OCI-M1 (cell line): Measurements from ENCODE around the gene ANTXR2.

Source experiments
- DNase-seq: peaks from one replicate; lab custom pipeline; 2025; lab: John Stamatoyannopoulos, UW

The ANTXR2 gene

DNA sequence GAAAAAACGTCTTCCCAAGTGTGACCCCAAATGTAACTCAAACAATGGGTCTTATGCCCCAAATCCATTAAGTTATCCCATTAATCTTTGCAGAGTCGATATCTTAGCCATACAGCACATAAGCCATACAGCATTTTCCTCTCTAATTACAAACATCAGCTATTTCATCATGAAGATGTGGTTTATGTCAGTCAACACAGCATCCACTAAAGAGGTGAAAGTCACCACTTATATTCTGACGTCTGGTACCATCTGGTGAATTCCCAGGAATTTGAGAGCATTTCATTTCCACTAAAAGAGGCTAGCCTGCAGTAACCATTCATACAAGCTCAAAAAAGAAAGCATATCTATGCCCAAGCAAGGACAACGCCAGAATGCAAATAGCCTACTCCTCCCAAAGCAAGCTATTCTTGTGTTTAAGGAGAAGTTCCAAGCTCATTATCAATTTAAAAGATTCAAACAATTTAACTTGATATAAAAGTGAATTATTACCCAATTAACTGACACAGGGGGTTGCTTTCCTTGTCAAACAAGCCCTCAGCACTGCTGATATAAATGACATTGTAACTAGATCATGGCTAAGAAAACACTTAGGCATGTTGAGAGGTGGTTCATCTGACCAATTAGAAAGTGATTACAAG, 203.3 kb downstream of the ANTXR2 start:
- no peak for DNase-seq

DNA sequence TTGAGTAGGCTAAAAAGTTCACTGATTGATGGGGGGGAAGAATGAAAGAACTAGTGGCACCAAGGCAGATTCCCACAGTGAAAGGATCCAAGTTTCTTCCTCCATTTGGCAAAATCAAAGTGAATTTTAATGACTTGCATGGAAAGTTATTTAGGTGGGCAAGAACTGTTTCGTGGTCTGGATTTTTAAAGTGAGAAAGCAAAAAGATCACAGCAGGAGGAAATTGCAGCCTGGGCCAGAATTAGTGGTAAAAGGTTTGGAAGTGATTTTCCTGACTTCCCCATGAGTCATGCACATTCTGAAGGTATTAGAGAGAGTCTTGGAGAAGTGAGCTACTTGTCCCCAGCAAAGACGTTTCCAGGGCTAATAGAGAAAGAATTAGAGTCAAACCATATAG, 207.8 kb downstream of the ANTXR2 start:
- DNase-seq, result no peak

DNA sequence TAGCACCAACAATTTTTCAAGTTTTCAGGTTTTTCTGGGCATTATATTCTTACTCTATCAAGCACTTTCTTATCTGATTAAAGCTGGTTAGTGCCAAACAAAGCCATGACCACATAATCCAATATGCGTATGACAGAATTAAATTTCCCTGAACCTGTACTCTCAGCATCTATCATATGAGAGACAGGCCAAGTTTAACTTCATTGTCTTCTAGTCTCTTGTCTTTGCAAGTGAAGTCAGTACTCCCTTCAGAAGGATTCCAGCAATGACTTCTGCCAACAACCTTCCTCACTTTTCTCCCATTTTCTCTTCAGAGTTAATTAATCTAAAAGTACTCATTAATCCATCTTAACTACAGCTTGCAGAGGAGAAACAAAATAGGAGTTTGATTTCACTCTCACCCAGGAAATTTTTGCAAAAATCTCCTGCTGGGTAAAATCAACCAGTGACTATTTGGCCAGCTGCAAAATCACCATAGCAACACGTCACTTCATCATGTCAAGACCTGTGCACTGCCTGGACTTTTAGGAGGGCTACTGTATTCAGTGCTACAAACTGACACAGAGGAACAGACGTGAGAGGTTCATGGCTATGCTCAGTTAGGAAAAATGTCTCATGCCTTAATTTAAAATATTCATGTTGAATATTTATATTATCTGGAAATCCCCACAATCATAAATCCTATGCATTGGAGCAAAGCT, 208.4 kb downstream of the ANTXR2 start:
- DNase-seq, result no peak

DNA sequence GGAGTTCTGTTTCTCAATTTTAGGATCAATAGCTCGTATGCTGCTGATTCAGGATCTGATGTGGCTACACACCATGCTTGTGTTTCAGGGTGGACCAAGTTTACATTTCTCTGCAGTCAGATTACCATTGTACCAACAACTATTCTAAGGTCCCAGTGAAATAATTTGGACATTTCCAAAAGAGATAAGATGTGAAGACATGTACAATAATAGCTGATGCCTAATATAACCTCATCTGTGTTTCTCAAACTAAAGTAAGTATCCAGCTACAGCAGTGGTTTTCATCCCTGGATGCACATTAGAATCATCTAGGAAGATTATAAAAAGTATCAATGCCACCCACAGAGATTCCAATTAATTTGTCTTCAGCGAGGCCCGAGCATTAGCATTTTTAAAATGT, 209.7 kb downstream of the ANTXR2 start:
- no peak for DNase-seq

DNA sequence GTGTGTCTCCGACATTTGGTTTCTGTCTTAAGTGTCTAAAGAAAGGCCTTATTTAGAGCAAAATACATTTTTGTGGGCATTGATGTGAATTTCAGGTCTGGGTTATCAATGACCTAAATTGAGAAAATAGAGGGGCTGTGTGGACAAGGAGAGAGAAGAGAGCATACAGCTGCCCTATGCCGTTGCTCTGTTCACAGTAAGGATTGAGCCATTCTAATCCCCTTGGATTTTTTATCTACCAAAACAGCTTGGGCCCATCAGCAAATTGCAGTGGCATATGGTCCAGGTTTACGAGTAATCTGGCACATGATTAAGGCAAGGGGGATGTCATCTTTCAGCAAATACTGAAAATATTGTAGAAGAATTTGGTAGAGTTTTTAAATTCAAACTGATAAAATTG, 210.2 kb downstream of the ANTXR2 start:
- peak; percentile 10 for DNase-seq

DNA sequence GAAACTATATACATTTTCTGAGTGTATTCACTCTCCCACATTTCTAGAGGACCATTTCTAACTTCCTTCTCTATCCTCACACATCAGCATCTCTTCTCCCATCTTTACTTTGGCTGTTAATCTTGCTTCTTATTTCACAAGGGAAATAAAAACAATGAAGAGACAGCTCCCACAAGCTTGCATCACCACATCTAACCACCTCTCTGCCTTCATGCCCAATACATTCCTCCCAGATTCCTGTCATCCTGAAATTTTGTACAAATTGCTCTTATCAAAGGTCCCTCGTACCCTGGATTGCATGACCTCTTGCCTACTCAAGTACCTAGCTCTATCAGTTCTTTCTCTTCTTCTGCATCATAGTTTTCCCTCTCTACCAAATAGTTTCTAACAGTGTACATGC, 215.2 kb downstream of the ANTXR2 start:
- no peak for DNase-seq

DNA sequence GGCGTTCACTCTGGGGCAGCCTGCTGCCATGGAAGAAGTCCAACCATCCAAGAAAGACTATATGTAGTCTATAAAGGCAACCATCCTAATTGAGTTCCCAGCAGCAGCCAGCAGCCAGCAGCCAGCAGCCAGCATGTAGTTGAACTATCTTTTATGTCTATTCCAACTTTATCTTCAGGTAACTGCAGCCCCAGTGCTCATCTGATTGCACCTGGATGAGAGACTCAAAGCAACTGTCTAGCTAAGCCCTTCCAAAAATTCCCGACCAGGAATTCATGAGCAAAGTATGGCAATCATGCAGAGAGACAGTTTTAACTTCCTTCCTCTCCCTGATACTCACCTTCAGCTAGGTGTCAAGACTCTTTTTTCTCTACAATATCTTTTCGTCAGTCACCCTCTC, 216.8 kb downstream of the ANTXR2 start:
- DNase-seq, result no peak

DNA sequence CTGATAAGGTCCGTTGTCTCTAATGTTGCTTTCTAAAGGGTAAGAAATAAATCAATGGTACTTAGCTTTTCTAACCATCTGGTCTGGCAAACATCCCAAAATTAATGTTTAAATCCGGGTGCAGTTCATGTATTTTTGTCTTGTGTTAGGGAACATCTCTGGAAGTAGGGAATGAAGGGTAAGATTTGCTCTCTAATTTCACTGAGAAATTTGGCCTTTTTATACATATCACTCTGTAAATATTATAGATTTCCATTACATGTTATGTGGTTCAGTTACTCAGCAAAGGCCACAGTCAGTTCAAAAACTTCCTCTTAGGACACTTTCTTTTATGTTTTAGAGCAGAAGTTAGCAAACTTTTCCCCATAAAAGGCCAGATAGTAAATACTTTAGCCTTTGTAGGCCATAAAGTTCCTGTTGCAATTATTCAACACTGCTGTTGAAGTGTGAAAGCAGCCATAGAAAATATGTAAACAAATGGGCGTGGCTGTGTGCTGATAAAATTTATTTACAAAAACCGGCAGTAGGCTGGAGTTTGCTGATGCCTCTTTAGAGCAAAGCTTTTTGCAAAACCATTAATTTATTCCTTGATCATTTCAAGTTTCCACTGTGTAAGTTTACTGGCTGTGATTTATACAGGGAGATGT, 218.1 kb downstream of the ANTXR2 start:
- DNase-seq, result peak; percentile 22

DNA sequence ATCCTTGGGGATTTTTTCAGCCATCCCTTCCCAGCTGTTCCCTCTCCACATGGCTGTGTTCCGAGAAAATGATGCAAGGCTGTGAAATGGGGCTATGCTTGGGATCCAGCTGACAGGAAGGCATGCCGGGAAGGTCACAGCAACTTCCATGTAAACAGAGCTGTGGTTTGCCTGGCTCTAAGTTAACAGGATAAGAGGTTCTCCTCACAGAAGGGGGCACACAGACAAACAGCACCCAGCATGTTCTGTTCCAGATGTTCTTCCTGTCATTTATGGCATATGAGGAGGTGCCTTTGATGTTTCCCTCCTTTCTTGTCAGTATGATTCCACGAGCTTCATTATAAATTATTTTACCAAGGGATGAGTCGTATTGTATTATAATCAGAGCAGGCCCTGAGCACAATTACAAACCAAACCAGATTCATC, 220.7 kb downstream of the ANTXR2 start:
- DNase-seq, result peak; percentile 40

DNA sequence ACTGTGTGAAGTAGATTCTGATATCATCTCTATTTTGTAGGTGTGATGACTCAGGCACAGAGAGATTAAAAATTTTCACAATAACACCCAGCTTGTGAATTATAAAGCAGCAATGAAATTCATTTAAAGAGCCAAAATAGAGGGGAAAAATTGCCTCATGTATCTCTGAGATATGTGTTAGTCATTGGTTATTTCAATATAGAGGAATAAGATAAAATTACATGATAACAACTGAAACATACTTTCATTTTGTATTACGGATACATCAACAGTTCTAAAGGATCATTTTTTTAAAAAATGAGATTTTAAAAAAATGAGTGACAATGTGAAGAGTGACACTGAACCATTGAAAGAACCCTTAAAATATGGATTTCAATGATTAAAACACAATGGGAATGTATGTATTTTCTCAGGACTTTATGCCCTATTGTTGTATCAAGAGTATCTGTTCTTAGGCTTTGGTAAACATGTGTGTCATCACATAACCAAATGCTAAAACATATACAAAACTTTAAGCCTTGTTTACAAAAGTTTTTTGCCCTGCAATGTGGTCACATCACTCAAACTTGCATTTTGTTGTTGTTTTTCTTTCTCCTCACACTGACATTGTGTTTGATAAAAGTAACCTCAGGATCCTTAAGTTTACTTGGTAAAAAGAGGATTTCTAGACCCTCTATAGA, 221.3 kb downstream of the ANTXR2 start:
- peak; percentile 35 for DNase-seq
